Parathyroid adenoma (tissue), 2 donors: ENCODE measurements around the gene OR13G1.
"Not testable (repeated sequence)": the region's sequence is repeated elsewhere in the genome, so short reads cannot be mapped to it uniquely, and the experiment has no call there.

Source experiments
- H2AFZ ChIP-seq: fragments of 300-600 bp; sonication (generic); one replicate; pipeline ENCODE4 v1.7.0; 2017; ENCODE audit warnings: antibody characterized with exemption, mild to moderate bottlenecking
- H3K27ac ChIP-seq: fragments of 300-600 bp; sonication (generic); one replicate; pipeline ENCODE4 v1.7.0; 2017
- H3K27me3 ChIP-seq: fragments of 300-600 bp; sonication (generic); one replicate; pipeline ENCODE4 v1.7.0; 2017; ENCODE audit warnings: low read length; ENCODE audit not compliant: control insufficient read depth, insufficient read depth
- H3K36me3 ChIP-seq: fragments of 300-600 bp; sonication (generic); one replicate; pipeline ENCODE4 v1.7.0; 2017; ENCODE audit warnings: low read length; ENCODE audit not compliant: control insufficient read depth, insufficient read depth
- H3K4me1 ChIP-seq: fragments of 300-600 bp; sonication (generic); one replicate; pipeline ENCODE4 v1.7.0; 2017; ENCODE audit warnings: control low read depth
- H3K4me2 ChIP-seq: fragments of 300-600 bp; sonication (generic); one replicate; pipeline ENCODE4 v1.7.0; 2017; ENCODE audit warnings: low read length
- H3K4me3 ChIP-seq: fragments of 300-600 bp; sonication (generic); one replicate; pipeline ENCODE4 v1.7.0; 2017; ENCODE audit warnings: low read depth, low read length
- H3K79me2 ChIP-seq: fragments of 300-600 bp; sonication (generic); one replicate; pipeline ENCODE4 v1.7.0; 2017; ENCODE audit warnings: control low read depth
- H3K9ac ChIP-seq: fragments of 300-600 bp; sonication (generic); one replicate; pipeline ENCODE4 v1.7.0; 2017; ENCODE audit warnings: mild to moderate bottlenecking
- H3K9me3 ChIP-seq: fragments of 300-600 bp; sonication (generic); one replicate; pipeline ENCODE4 v1.7.0; 2017; ENCODE audit warnings: low read length; ENCODE audit not compliant: control insufficient read depth
- TF ChIP-seq, protein P1 (sequence below): fragments of 300-600 bp; sonication (generic); IDR thresholded peaks from one replicate; pipeline ENCODE4 v1.7.0; 2017; ENCODE audit warnings: antibody characterized with exemption, mild to moderate bottlenecking
- donor health status: primary hyperparathyroidism.

OR13G1 gene, protein sequence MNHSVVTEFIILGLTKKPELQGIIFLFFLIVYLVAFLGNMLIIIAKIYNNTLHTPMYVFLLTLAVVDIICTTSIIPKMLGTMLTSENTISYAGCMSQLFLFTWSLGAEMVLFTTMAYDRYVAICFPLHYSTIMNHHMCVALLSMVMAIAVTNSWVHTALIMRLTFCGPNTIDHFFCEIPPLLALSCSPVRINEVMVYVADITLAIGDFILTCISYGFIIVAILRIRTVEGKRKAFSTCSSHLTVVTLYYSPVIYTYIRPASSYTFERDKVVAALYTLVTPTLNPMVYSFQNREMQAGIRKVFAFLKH

DNA sequence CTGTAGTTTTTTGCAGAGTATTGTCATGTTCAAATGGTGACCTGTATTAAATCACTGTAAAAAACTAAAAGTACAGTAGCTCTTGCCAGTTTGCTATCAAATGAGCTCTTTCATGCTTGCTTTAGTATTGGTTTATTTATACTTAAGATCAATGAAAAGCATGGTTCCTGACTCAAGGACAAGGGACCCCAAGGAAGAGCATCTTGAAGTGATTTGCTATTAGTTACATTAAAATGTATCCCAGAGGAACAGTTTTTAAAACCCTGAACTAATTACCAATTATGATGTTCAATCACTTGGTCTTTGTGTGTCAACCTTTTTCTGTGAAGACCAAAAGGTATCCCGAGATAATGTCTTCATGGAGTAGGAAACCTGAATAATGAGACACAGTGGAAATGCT lies at the start of gene OR13G1:
TSS of gene OR13G1 (minus strand) at position 101 of the 400 bp plus-strand sequence. CDS start 6,698 bp downstream, outside the sequence.
- H3K79me2 ChIP-seq = no peaks in the 10 kb centered on the region
- no peak within 1 kb of the TSS for H2AFZ ChIP-seq
- H3K36me3 ChIP-seq = no peaks in the 10 kb centered on the region
- H3K4me3 ChIP-seq = no peak within 1 kb of the TSS
- no peaks in the 10 kb centered on the region for H3K27me3 ChIP-seq
- no peak within 1 kb of the TSS for H3K9ac ChIP-seq
- H3K9me3 ChIP-seq = no peaks in the 10 kb centered on the region
- H3K4me2 ChIP-seq = no peak within 1 kb of the TSS
- no peak within 1 kb of the TSS for H3K27ac ChIP-seq
- no peaks in the 10 kb centered on the region for H3K4me1 ChIP-seq
- TF ChIP-seq, protein P1, sequence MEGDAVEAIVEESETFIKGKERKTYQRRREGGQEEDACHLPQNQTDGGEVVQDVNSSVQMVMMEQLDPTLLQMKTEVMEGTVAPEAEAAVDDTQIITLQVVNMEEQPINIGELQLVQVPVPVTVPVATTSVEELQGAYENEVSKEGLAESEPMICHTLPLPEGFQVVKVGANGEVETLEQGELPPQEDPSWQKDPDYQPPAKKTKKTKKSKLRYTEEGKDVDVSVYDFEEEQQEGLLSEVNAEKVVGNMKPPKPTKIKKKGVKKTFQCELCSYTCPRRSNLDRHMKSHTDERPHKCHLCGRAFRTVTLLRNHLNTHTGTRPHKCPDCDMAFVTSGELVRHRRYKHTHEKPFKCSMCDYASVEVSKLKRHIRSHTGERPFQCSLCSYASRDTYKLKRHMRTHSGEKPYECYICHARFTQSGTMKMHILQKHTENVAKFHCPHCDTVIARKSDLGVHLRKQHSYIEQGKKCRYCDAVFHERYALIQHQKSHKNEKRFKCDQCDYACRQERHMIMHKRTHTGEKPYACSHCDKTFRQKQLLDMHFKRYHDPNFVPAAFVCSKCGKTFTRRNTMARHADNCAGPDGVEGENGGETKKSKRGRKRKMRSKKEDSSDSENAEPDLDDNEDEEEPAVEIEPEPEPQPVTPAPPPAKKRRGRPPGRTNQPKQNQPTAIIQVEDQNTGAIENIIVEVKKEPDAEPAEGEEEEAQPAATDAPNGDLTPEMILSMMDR = no peak

DNA sequence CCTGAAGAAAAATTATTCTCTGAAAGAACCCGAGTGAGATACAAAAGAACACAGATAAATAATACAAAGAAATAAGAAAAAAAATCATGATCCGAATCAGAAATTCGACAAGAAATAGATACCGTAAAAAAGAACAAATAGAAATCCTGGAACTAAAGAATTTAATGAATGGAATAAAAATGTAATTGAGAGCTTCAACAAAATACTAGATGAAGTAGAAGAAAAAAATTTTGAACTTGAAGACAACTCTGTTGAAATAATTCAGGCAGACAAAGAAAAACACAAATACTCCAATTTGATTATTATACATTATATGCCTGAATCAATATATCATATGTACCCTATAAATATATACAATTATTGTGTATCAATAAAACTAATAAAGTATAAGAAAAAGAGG lies 41.7 kb upstream of the OR13G1 start:
- Histone ChIP-seq H3K9ac (no peak overlapping the region), H3K36me3 (no peaks in the 10 kb centered on the region), H3K27ac (no peak overlapping the region), H3K4me3 (no peak overlapping the region), H3K9me3 (no peaks in the 10 kb centered on the region), H3K4me1 (no peaks in the 10 kb centered on the region), H2AFZ (no peak overlapping the region), H3K27me3 (no peaks in the 10 kb centered on the region), H3K4me2 (no peak overlapping the region), H3K79me2 (no peaks in the 10 kb centered on the region)
- TF ChIP-seq, protein P1 = no peak

DNA sequence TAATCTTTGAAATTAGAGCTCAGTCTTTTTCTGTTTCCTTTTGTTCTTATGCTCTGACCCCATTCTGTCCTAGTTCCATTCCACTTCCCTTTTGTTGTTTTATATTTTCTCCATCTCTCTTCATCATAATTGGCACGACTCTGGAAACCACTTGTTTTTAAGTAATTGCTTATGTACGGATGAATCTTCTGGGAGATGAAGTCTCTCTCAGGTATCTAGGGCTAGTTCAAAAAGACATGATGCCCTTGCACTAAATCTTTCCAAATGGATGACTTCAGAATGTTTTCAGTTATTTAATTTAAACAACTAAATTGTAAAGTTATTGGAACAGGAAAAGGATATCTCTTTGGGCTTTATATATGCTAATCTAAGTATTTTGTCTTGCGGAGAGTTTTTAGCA lies 37.0 kb upstream of the OR13G1 start, which contains the start of gene OR6F1:
TSS of gene OR6F1 (minus strand) at position 101 of the 400 bp plus-strand sequence. CDS start 3,891 bp downstream, outside the sequence.
- no peaks in the 10 kb centered on the region for H3K27me3 ChIP-seq
- TF ChIP-seq, protein P1 = no peak
- H2AFZ ChIP-seq = no peak within 1 kb of the TSS
- H3K4me2 ChIP-seq = no peak within 1 kb of the TSS
- H3K4me1 ChIP-seq = no peaks in the 10 kb centered on the region
- H3K27ac ChIP-seq = no peak within 1 kb of the TSS
- H3K9ac ChIP-seq = no peak within 1 kb of the TSS
- no peaks in the 10 kb centered on the region for H3K9me3 ChIP-seq
- H3K79me2 ChIP-seq = no peaks in the 10 kb centered on the region
- H3K36me3 ChIP-seq = no peaks in the 10 kb centered on the region
- H3K4me3 ChIP-seq = no peak within 1 kb of the TSS

DNA sequence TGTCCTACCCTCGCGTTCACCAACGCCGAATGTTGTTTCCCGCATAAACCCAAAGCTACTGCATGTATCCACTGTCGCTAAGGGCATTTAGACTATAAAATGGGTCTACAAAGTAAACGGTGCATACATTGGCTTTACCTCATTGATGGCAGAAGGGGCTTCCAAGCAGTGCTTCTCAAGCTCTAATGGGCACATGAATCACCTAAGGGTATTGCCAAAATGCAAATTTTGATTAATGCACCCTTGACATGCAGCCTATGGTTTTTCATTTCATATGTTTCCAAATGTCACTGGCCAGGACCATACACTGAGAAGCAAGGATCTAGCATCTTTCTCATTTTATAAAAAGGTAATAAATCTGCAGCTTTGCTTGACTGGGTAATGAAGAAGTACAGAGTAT lies 34.2 kb upstream of the OR13G1 start:
- Histone ChIP-seq H3K4me1 (no peaks in the 10 kb centered on the region), H3K27me3 (no peaks in the 10 kb centered on the region), H3K36me3 (no peaks in the 10 kb centered on the region), H3K27ac (no peak overlapping the region), H3K4me3 (no peak overlapping the region), H3K79me2 (no peaks in the 10 kb centered on the region), H3K4me2 (no peak overlapping the region), H3K9me3 (no peaks in the 10 kb centered on the region), H3K9ac (no peak overlapping the region), H2AFZ (no peak overlapping the region)
- TF ChIP-seq, protein P1 = no peak

DNA sequence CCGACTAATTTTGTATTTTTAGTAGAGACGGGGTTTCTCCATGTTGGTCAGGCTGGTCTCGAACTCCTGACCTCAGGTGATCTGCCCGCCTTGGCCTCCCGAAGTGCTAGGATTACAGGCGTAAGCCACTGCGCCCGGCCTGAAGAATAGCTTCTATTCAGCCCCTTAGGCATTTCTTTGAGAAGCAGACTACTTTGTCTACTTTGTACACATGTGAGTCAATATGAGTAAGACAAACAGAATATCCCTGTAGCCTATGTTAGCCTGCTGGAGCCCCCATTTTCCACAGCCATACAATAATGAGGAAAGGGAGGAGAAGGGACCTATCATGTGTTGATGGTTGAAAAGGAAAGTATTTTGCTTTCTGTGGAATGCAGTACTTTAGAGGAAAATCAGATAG lies 31.1 kb upstream of the OR13G1 start:
- H3K27me3 ChIP-seq, H3K9ac ChIP-seq, H3K4me3 ChIP-seq, H3K4me1 ChIP-seq, H2AFZ ChIP-seq, H3K36me3 ChIP-seq, H3K4me2 ChIP-seq, H3K27ac ChIP-seq, H3K9me3 ChIP-seq, H3K79me2 ChIP-seq: not testable (repeated sequence)
